Bronchial epithelial cell (primary cell): ENCODE data around the gene MATN1. TPM values are rescaled to one million over a fixed set of nuclear protein-coding genes. Genes with fewer than 3 reads are reported as not detected.

Experiments
- DNase-seq: peaks from one replicate; pipeline ENCODE4 v3.0.0-alpha.2; 2010; ENCODE audit warnings: low read depth
- FAIRE-seq: peaks from 2 replicates; lab custom pipeline; 2011; peaks lifted over from hg19 to GRCh38; lab: Jason Lieb, UNC
- H3K27me3 ChIP-seq: 2 replicates; pipeline ENCODE4 v1.5.1; 2011; ENCODE audit warnings: low read length; ENCODE audit not compliant: control insufficient read depth, insufficient read depth
- H3K36me3 ChIP-seq: 2 replicates; pipeline ENCODE4 v1.5.1; 2011; ENCODE audit warnings: low read length; ENCODE audit not compliant: control insufficient read depth, insufficient read depth
- H3K4me3 ChIP-seq: 2 replicates; pipeline ENCODE4 v1.5.1; 2011; ENCODE audit warnings: mild to moderate bottlenecking, low read depth, low read length, control low read depth
- CTCF ChIP-seq: IDR thresholded peaks from 2 replicates; pipeline ENCODE4 v1.5.1; 2011; ENCODE audit warnings: mild to moderate bottlenecking, moderate library complexity, low read length, control low read depth, inconsistent platforms; ENCODE audit not compliant: insufficient read depth, severe bottlenecking
- total RNA-seq: library from RNA; depleted of rRNA; stranded (reverse); fragments of >200 nt; gene quantifications from 2 replicates; pipeline ENCODE4 v1.2.1, GENCODE V29; 2014

The MATN1 gene
- total RNA-seq, 1 donor from 2014 or later = not detected

- DNase-seq = no peak
- TF ChIP-seq CTCF = no peak
- Histone ChIP-seq H3K4me3 (no peak overlapping the region), H3K36me3 (no peaks in the 10 kb centered on the region), H3K27me3 (no peaks in the 10 kb centered on the region)
- FAIRE-seq = no peak
Observed at GRCh38 chr1:30668546-30669327, 54.6 kb downstream of the MATN1 start.

GRCh38 chr1:30668024-30668423, 55.4 kb downstream of the MATN1 start:
- Histone ChIP-seq H3K4me3 (no peak overlapping the region), H3K27me3 (no peaks in the 10 kb centered on the region), H3K36me3 (no peaks in the 10 kb centered on the region)
- no peak for TF ChIP-seq CTCF
- FAIRE-seq (no peak), DNase-seq (peak; percentile 73)

GRCh38 chr1:30666756-30667273, 56.6 kb downstream of the MATN1 start:
- DNase-seq (no peak), FAIRE-seq (no peak)
- H3K36me3 ChIP-seq = no peaks in the 10 kb centered on the region
- no peak for TF ChIP-seq CTCF
- H3K4me3 ChIP-seq = no peak overlapping the region
- H3K27me3 ChIP-seq = no peaks in the 10 kb centered on the region

- no peaks in the 10 kb centered on the region for H3K27me3 ChIP-seq
- no peak overlapping the region for H3K4me3 ChIP-seq
- DNase-seq (no peak), FAIRE-seq (peak; percentile 72)
- H3K36me3 ChIP-seq = no peaks in the 10 kb centered on the region
- no peak for TF ChIP-seq CTCF
Observed at GRCh38 chr1:30665216-30666010, 58.0 kb downstream of the MATN1 start.

- no peaks in the 10 kb centered on the region for H3K27me3 ChIP-seq
- FAIRE-seq (peak; percentile 55), DNase-seq (no peak)
- TF ChIP-seq CTCF = no peak
- H3K36me3 ChIP-seq = no peaks in the 10 kb centered on the region
- H3K4me3 ChIP-seq = no peak overlapping the region
Observed at GRCh38 chr1:30664103-30664755, 59.2 kb downstream of the MATN1 start.
